Adrenal gland (tissue), 12 donors: ENCODE data around the gene U2AF1L4. TPM values are rescaled to one million over a fixed set of nuclear protein-coding genes. Genes with fewer than 3 reads are reported as not detected.

Experiments
- DNase-seq, 7 donors: peaks; one replicate each; pipeline ENCODE4 v3.0.0-alpha.2; 2019 to 2020
- H3K27ac ChIP-seq, 5 donors: fragments of 200-600 bp; sonication (generic) in 4 of 5; 1 replicate in 3 of 5; 2 replicates in 2 of 5; pipeline versions ENCODE4 v1.5.1 to v1.8.0; 2016 to 2020; ENCODE audit warnings: mild to moderate bottlenecking in 1 of 5
- H3K27me3 ChIP-seq: fragments of 200-600 bp; 2 replicates; pipeline ENCODE4 v1.8.0; 2021
- H3K36me3 ChIP-seq, 2 donors: fragments of 200-600 bp; replicated peaks in 1 of 2; 1 replicate in 1 of 2; 2 replicates in 1 of 2; pipeline versions ENCODE4 v1.5.1 to v1.8.0; 2018 to 2022
- H3K4me1 ChIP-seq, 2 donors: fragments of 200-600 bp; replicated peaks in 1 of 2; 1 replicate in 1 of 2; 2 replicates in 1 of 2; pipeline versions ENCODE4 v1.5.1 to v1.8.0; 2018 to 2021
- H3K4me3 ChIP-seq, 4 donors: fragments of 200-600 bp; sonication (generic) in 3 of 4; one replicate each; pipeline ENCODE4 v1.5.1; 2016 to 2018
- H3K9me3 ChIP-seq, 3 donors: fragments of 200-600 bp; sonication (generic) in 1 of 3; replicated peaks in 1 of 3; 1 replicate in 2 of 3; 2 replicates in 1 of 3; pipeline versions ENCODE4 v1.5.1 to v1.8.0; 2016 to 2021
- POLR2A ChIP-seq, 2 donors: fragments of 450-650 bp; IDR thresholded peaks; one replicate each; pipeline ENCODE4 v1.6.1; 2017; ENCODE audit warnings: antibody characterized with exemption in 2 of 2, mild to moderate bottlenecking in 2 of 2, moderate library complexity in 1 of 2
- whole genome bisulfite sequencing, 4 donors: extraction: QIAGEN DNeasy Blood & Tissue Kit in 2 of 4; methylation state at CpG; one replicate each; pipeline versions ENCODE4 v1.1.5 to v1.1.7; 2013 to 2017; 5-methylcytosine and 5-hydroxymethylcytosine counted together
- intact Hi-C, 2 donors: fragments of 100-400 bp; cut with DNase I; formaldehyde crosslinking; loops; one replicate each; pipeline versions ENCODE4 v1.14.1 to v1.15.0; 2022 to 2023
- polyA plus RNA-seq, 3 donors: library from polyadenylated mRNA; stranded (reverse); fragments of 200-250 nt in 2 of 3; fragments of 350-450 nt in 1 of 3; fragmentation: Illumina TruSeq in 1 of 3; extraction: RNeasy Lipid Tissue Mini Kit (QIAGEN cat#74804) in 1 of 3; gene quantifications; one replicate each; pipeline ENCODE4 v1.2.3, GENCODE V29; 2013 to 2014
- total RNA-seq, 9 donors: library from RNA; depleted of rRNA in 4 of 9; stranded (reverse); fragments of >200 nt in 4 of 9; fragments of 120-200 nt in 1 of 9; fragmentation: NEBNext Ultra II Directional in 1 of 9; extraction: Animal tissue kit (Norgen Biotek cat#: 25700) in 1 of 9; gene quantifications; one replicate each; pipeline versions ENCODE4 v1.1.0 to v1.2.4, GENCODE V29; 2013 to 2023
- TF ChIP-seq, protein P1 (sequence below), 6 experiments: fragments of 450-650 bp in 4 of 6; fragments of 200-600 bp in 2 of 6; sonication (generic) in 1 of 6; IDR thresholded peaks; 1 replicate in 5 of 6; 2 replicates in 1 of 6; pipeline versions ENCODE4 v1.5.1 to v1.8.0; 2016 to 2021; ENCODE audit warnings: antibody characterized with exemption in 6 of 6, mild to moderate bottlenecking in 2 of 6, moderate library complexity in 1 of 6
- donor health status: healthy with polysubstance abuse.
- donor health status: Bipolar disorder and iron deficiency.
- donor health status: DM: yes; HTN: yes; CAD: no.
- donor health status: DM: no; HTN: no; CAD: no.
- donor health status: DM: no; HTN: no; CAD: no.
- donor health status: DM: yes; HTN: yes; CAD: no.

Gene U2AF1L4
- total and polyA plus RNA-seq, 12 donors: 14.8 to 255 (median 32.8) TPM

DNA sequence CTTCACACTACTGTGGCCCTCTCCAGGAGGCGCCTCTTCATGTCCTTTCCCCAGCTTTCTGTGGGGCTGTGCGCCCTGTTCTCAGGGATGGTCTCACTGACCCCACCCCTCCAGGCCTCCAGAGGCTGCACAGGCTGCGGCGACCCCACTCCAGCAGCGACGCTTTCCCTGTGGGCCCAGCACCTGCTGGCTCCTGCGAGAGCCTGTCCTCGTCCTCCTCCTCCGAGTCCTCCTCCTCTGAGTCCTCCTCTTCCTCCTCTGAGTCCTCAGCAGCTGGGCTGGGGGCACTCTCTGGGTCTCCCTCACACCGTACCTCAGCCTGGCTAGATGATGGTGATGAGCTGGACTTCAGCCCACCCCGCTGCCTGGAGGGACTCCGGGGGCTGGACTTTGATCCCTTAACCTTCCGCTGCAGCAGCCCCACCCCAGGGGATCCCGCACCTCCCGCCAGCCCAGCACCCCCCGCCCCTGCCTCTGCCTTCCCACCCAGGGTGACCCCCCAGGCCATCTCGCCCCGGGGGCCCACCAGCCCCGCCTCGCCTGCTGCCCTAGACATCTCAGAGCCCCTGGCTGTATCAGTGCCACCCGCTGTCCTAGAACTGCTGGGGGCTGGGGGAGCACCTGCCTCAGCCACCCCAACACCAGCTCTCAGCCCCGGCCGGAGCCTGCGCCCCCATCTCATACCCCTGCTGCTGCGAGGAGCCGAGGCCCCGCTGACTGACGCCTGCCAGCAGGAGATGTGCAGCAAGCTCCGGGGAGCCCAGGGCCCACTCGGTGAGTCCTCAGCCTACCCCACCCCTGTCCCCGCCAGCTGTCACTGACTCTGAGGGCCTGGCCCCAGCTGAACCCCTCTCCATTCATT is 41.3 kb upstream of the U2AF1L4 start:
- no peaks in the 10 kb centered on the region for H3K36me3 ChIP-seq
- WGBS, 4 donors: 93 to 96% (median 94%) methylated on average over 19 to 31 of the region's 31 CpGs
- no peak for TF ChIP-seq POLR2A (IDR thresholded peaks at IDR 0.05)
- TF ChIP-seq, protein P1, sequence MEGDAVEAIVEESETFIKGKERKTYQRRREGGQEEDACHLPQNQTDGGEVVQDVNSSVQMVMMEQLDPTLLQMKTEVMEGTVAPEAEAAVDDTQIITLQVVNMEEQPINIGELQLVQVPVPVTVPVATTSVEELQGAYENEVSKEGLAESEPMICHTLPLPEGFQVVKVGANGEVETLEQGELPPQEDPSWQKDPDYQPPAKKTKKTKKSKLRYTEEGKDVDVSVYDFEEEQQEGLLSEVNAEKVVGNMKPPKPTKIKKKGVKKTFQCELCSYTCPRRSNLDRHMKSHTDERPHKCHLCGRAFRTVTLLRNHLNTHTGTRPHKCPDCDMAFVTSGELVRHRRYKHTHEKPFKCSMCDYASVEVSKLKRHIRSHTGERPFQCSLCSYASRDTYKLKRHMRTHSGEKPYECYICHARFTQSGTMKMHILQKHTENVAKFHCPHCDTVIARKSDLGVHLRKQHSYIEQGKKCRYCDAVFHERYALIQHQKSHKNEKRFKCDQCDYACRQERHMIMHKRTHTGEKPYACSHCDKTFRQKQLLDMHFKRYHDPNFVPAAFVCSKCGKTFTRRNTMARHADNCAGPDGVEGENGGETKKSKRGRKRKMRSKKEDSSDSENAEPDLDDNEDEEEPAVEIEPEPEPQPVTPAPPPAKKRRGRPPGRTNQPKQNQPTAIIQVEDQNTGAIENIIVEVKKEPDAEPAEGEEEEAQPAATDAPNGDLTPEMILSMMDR (IDR thresholded peaks at IDR 0.05): no peak

DNA sequence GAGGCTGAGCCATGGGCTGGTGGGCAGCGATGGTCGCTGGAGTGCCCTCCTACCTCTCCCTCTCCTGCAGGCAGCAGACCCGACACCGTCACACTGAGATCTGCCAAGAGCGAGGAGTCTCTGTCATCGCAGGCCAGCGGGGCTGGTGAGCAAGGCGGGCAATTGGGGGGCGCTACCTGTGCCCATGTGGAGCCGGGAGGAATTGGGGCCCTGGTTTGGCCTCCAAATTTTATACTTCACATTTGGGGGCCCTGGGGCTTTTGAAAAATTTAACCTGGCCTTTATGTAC is 40.1 kb upstream of the U2AF1L4 start:
- peaks cover 0 to 2% of the 10 kb centered on the region in 2 donors for H3K36me3 ChIP-seq
- intact Hi-C loops: no loop called here
- 90 to 95% (median 93%) methylated on average over 7 to 10 of the region's 10 CpGs for WGBS, 4 donors

More for the DNA sequence above, 41.3 kb upstream of the U2AF1L4 start:
- H3K4me3 ChIP-seq: no peak overlapping the region
- H3K27ac ChIP-seq: no peak overlapping the region
- intact Hi-C loops: no loop called here
- no peaks in the 10 kb centered on the region for H3K4me1 ChIP-seq
- H3K27me3 ChIP-seq: no peaks in the 10 kb centered on the region
- H3K9me3 ChIP-seq: no peaks in the 10 kb centered on the region
- no peak for DNase-seq

GRCh38 chr19:35784503-35785338 is 39.5 kb upstream of the U2AF1L4 start:
- intact Hi-C loops: no loop called here
- TF ChIP-seq, protein P1 (IDR thresholded peaks at IDR 0.05): no peak
- TF ChIP-seq POLR2A (IDR thresholded peaks at IDR 0.05): no peak
- Histone ChIP-seq H3K27me3 (no peaks in the 10 kb centered on the region), H3K4me3 (no peak overlapping the region), H3K27ac (no peak overlapping the region), H3K9me3 (no peaks in the 10 kb centered on the region), H3K4me1 (no peaks in the 10 kb centered on the region), H3K36me3 (peaks cover 0 to 6% of the 10 kb centered on the region in 2 donors)
- no peak for DNase-seq
- WGBS, 4 donors: 88 to 89% (median 88%) methylated on average over 13 to 45 of the region's 45 CpGs

More for the DNA sequence above, 40.1 kb upstream of the U2AF1L4 start:
- no peak overlapping the region for H3K4me3 ChIP-seq
- no peaks in the 10 kb centered on the region for H3K27me3 ChIP-seq
- no peaks in the 10 kb centered on the region for H3K4me1 ChIP-seq
- DNase-seq: no peak
- H3K9me3 ChIP-seq: no peaks in the 10 kb centered on the region
- TF ChIP-seq, protein P1 (IDR thresholded peaks at IDR 0.05): no peak
- no peak for TF ChIP-seq POLR2A (IDR thresholded peaks at IDR 0.05)
- no peak overlapping the region for H3K27ac ChIP-seq
